Esophagus muscularis mucosa (tissue), 4 donors: ENCODE measurements around the gene NRXN2.

Source experiments
- EP300 ChIP-seq: sonication (generic); formaldehyde crosslinking; IDR thresholded peaks from one replicate; pipeline ENCODE4 v1.6.1; 2017; ENCODE audit warnings: antibody characterized with exemption
- POLR2A ChIP-seq: fragments of 450-650 bp; IDR thresholded peaks from one replicate; pipeline ENCODE4 v1.6.1; 2017; ENCODE audit warnings: antibody characterized with exemption, moderate library complexity, mild to moderate bottlenecking, low read depth
- TF ChIP-seq, protein P1 (sequence below), 3 experiments: fragments of 200-600 bp in 2 of 3; fragments of 450-650 bp in 1 of 3; sonication (generic) in 2 of 3; IDR thresholded peaks; one replicate each; pipeline ENCODE4 v1.5.1; 2017 to 2019; ENCODE audit warnings: antibody characterized with exemption in 3 of 3, mild to moderate bottlenecking in 2 of 3, moderate library complexity in 1 of 3

DNA sequence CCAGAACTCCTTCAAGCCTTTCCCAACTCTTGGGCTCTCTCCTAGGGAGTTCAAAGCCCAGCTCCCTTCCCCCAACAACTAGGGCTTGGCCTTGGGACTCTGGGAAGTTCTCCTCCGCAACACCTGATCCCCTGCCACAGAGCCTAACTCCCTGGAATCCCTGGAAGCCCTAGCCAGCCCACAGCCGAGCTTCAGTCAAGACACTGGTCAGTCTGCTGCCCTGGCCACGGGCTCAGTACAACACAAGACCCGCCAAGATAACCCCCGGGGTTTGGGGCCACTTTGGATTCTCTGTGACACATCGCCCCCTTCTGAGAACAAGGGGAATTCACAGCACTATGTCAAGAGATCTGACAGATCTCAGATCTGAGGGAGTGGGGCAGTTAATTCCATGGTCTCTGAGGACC, 73.7 kb downstream of the NRXN2 start:
- TF ChIP-seq POLR2A (no peak), EP300 (no peak)
- TF ChIP-seq, protein P1, sequence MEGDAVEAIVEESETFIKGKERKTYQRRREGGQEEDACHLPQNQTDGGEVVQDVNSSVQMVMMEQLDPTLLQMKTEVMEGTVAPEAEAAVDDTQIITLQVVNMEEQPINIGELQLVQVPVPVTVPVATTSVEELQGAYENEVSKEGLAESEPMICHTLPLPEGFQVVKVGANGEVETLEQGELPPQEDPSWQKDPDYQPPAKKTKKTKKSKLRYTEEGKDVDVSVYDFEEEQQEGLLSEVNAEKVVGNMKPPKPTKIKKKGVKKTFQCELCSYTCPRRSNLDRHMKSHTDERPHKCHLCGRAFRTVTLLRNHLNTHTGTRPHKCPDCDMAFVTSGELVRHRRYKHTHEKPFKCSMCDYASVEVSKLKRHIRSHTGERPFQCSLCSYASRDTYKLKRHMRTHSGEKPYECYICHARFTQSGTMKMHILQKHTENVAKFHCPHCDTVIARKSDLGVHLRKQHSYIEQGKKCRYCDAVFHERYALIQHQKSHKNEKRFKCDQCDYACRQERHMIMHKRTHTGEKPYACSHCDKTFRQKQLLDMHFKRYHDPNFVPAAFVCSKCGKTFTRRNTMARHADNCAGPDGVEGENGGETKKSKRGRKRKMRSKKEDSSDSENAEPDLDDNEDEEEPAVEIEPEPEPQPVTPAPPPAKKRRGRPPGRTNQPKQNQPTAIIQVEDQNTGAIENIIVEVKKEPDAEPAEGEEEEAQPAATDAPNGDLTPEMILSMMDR (IDR thresholded peaks at IDR 0.05) = peak in 2 of 3 experiments; percentile 9 to 15
